ENCODE data around the gene DMTF1. TPM values are rescaled to one million over a fixed set of nuclear protein-coding genes. Genes with fewer than 3 reads are reported as not detected.

DMTF1 gene
- total RNA-seq, 1 experiment from 2014 or later = 56.3 TPM

DNA sequence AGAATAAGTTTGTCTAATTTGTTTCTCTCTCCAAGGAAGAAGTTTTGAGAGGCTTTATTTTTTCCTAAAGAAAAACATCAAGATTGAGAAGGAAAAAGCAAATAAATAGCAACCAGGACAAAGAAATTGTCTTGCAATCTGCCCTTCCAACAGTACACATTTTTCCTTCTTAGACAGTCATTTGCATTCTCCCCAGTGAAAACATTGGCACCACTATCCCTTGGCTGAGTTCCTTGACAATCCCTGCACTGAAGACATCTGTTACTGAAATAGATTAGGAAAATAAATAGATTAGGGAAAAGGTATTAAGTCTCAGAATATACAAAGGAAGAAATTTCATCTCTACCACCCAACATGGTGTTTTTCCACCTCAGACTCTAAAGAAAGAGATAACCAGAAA, 79.5 kb downstream of the DMTF1 start:
- no peaks in the 10 kb centered on the region for H3K4me1 ChIP-seq (ENCODE audit: control insufficient read depth in 1 of 2, insufficient read depth in 2 of 2, low read length in 2 of 2)
- ATAC-seq = no peak
- no peak for TF ChIP-seq RAD21 (IDR thresholded peaks at IDR 0.05; ENCODE audit: low read depth)
- TF ChIP-seq ZFX (IDR thresholded peaks at IDR 0.05) = no peak
- no peak for TF ChIP-seq CBX3 (IDR thresholded peaks at IDR 0.05; ENCODE audit: low read depth)
- TF ChIP-seq ZNF274 (IDR thresholded peaks at IDR 0.05; ENCODE audit: low read depth, low read length) = no peak
- TF ChIP-seq, protein P1, sequence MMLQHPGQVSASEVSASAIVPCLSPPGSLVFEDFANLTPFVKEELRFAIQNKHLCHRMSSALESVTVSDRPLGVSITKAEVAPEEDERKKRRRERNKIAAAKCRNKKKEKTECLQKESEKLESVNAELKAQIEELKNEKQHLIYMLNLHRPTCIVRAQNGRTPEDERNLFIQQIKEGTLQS (IDR thresholded peaks at IDR 0.05) = no peak
- no peak for TF ChIP-seq EZH2phosphoT487 (IDR thresholded peaks at IDR 0.05; ENCODE audit: borderline replicate concordance)
- no peak for TF ChIP-seq EZH2 (IDR thresholded peaks at IDR 0.05)
- TF ChIP-seq YY1 (IDR thresholded peaks at IDR 0.05; ENCODE audit: extremely low read depth, insufficient replicate concordance, low read depth, low read length) = no peak
- no peak for TF ChIP-seq FOSL1 (IDR thresholded peaks at IDR 0.05; ENCODE audit: low read depth)
- no peak for TF ChIP-seq JUND (IDR thresholded peaks at IDR 0.05)
- TF ChIP-seq, protein P2, sequence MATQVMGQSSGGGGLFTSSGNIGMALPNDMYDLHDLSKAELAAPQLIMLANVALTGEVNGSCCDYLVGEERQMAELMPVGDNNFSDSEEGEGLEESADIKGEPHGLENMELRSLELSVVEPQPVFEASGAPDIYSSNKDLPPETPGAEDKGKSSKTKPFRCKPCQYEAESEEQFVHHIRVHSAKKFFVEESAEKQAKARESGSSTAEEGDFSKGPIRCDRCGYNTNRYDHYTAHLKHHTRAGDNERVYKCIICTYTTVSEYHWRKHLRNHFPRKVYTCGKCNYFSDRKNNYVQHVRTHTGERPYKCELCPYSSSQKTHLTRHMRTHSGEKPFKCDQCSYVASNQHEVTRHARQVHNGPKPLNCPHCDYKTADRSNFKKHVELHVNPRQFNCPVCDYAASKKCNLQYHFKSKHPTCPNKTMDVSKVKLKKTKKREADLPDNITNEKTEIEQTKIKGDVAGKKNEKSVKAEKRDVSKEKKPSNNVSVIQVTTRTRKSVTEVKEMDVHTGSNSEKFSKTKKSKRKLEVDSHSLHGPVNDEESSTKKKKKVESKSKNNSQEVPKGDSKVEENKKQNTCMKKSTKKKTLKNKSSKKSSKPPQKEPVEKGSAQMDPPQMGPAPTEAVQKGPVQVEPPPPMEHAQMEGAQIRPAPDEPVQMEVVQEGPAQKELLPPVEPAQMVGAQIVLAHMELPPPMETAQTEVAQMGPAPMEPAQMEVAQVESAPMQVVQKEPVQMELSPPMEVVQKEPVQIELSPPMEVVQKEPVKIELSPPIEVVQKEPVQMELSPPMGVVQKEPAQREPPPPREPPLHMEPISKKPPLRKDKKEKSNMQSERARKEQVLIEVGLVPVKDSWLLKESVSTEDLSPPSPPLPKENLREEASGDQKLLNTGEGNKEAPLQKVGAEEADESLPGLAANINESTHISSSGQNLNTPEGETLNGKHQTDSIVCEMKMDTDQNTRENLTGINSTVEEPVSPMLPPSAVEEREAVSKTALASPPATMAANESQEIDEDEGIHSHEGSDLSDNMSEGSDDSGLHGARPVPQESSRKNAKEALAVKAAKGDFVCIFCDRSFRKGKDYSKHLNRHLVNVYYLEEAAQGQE (IDR thresholded peaks at IDR 0.05; ENCODE audit: low read depth) = no peak
- no peak for TF ChIP-seq TCF7L2 (IDR thresholded peaks at IDR 0.05; ENCODE audit: borderline replicate concordance, extremely low read depth, insufficient read depth, insufficient read length)
- TF ChIP-seq, protein P3, sequence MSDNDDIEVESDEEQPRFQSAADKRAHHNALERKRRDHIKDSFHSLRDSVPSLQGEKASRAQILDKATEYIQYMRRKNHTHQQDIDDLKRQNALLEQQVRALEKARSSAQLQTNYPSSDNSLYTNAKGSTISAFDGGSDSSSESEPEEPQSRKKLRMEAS (IDR thresholded peaks at IDR 0.05) = no peak
- no peak for TF ChIP-seq SP1 (IDR thresholded peaks at IDR 0.05; ENCODE audit: low read depth)
- no peak for TF ChIP-seq SRF (IDR thresholded peaks at IDR 0.05; ENCODE audit: low read depth)
- TF ChIP-seq ELF1 (IDR thresholded peaks at IDR 0.05; ENCODE audit: borderline replicate concordance, low read depth) = no peak
- TF ChIP-seq POLR2A (IDR thresholded peaks at IDR 0.05; ENCODE audit: borderline replicate concordance, extremely low read depth, insufficient read depth, insufficient read length) = no peak
- TF ChIP-seq, protein P4, sequence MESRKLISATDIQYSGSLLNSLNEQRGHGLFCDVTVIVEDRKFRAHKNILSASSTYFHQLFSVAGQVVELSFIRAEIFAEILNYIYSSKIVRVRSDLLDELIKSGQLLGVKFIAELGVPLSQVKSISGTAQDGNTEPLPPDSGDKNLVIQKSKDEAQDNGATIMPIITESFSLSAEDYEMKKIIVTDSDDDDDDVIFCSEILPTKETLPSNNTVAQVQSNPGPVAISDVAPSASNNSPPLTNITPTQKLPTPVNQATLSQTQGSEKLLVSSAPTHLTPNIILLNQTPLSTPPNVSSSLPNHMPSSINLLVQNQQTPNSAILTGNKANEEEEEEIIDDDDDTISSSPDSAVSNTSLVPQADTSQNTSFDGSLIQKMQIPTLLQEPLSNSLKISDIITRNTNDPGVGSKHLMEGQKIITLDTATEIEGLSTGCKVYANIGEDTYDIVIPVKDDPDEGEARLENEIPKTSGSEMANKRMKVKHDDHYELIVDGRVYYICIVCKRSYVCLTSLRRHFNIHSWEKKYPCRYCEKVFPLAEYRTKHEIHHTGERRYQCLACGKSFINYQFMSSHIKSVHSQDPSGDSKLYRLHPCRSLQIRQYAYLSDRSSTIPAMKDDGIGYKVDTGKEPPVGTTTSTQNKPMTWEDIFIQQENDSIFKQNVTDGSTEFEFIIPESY (IDR thresholded peaks at IDR 0.05; ENCODE audit: extremely low read depth, insufficient replicate concordance, low read length) = no peak
- TF ChIP-seq SIN3A (IDR thresholded peaks at IDR 0.05; ENCODE audit: low read depth) = no peak
- no peaks in the 10 kb centered on the region for H3K36me3 ChIP-seq (ENCODE audit: control insufficient read depth in 1 of 2, insufficient read depth in 2 of 2, low read length in 2 of 2)
- H4K20me1 ChIP-seq (ENCODE audit: insufficient read depth) = no peaks in the 10 kb centered on the region
- H3K9me2 ChIP-seq (ENCODE audit: insufficient read depth) = no peaks in the 10 kb centered on the region
- ChIA-PET RAD21 (ENCODE audit: low non-redundant PET in 1 of 2, low total read pairs in 2 of 2, uncharacterized antibody in 2 of 2, unreplicated experiment in 2 of 2) (no interaction called here), POLR2A (no interaction called here), CTCF (no interaction called here)
- no peaks in the 10 kb centered on the region for H3K27me3 ChIP-seq (ENCODE audit: insufficient read depth, low read length)
- no peak overlapping the region for H2AFZ ChIP-seq (ENCODE audit: low read depth, low read length, poor library complexity, severe bottlenecking)
- DNase-seq (ENCODE audit: low read depth, low spot score) = no peak
- BruUV-seq (replicated peaks) = no TSS peak
- no peak overlapping the region for H3K4me2 ChIP-seq (ENCODE audit: low read length)
- no peak overlapping the region for H3K27ac ChIP-seq (ENCODE audit: low read depth, low read length)
- H3K9ac ChIP-seq (ENCODE audit: low read length) = no peak overlapping the region
- H3K4me3 ChIP-seq (replicated peaks in 1 of 2; ENCODE audit: low read depth in 1 of 2, low read length in 2 of 2) = no peak overlapping the region
- H3K79me2 ChIP-seq (ENCODE audit: insufficient read depth, low read length) = no peaks in the 10 kb centered on the region
- no peaks in the 10 kb centered on the region for H3K9me3 ChIP-seq (ENCODE audit: control insufficient read depth in 1 of 2, insufficient read depth in 1 of 2, low read depth in 1 of 2, low read length in 2 of 2)
- intact Hi-C loops (cut with micrococcal nuclease) = loop anchor here (10.0 kb wide), 1 partner anchor 197 kb away; no protein-coding TSS in a partner anchor
